H9 (cell line): ENCODE measurements around the gene TNIP1. TPM values are rescaled to one million over a fixed set of nuclear protein-coding genes. Genes with fewer than 3 reads are reported as not detected.

Experiments
- DNase-seq: peaks from one replicate; pipeline ENCODE4 v3.0.0-alpha.2; 2017
- H2AFZ ChIP-seq: one replicate; pipeline ENCODE4 v1.6.1; 2013; ENCODE audit warnings: mild to moderate bottlenecking, low read length, control low read depth, moderate library complexity
- H2AK5ac ChIP-seq: 2 replicates; pipeline ENCODE4 v1.6.1; 2013; ENCODE audit warnings: low read length, control low read depth, mixed read lengths; ENCODE audit not compliant: insufficient read length
- H2BK120ac ChIP-seq: one replicate; pipeline ENCODE4 v1.6.1; 2013; ENCODE audit warnings: low read depth, mild to moderate bottlenecking, low read length, control low read depth, inconsistent platforms; ENCODE audit not compliant: poor library complexity, severe bottlenecking
- H2BK12ac ChIP-seq: 2 replicates; pipeline ENCODE4 v1.6.1; 2013; ENCODE audit warnings: low read length, control low read depth, mixed read lengths, low read depth; ENCODE audit not compliant: insufficient read length
- H2BK15ac ChIP-seq: 2 replicates; pipeline ENCODE4 v1.6.1; 2013; ENCODE audit warnings: low read depth, low read length, control low read depth
- H2BK20ac ChIP-seq: one replicate; pipeline ENCODE4 v1.6.1; 2013; ENCODE audit warnings: low read depth, mild to moderate bottlenecking, low read length, control low read depth, inconsistent platforms; ENCODE audit not compliant: poor library complexity, severe bottlenecking
- H2BK5ac ChIP-seq: 2 replicates; pipeline ENCODE4 v1.6.1; 2013; ENCODE audit warnings: low read length, control low read depth, mixed read lengths; ENCODE audit not compliant: insufficient read length
- H3K14ac ChIP-seq: 2 replicates; pipeline ENCODE4 v1.6.1; 2013; ENCODE audit warnings: low read length, control low read depth; ENCODE audit not compliant: insufficient read depth
- H3K18ac ChIP-seq: 2 replicates; pipeline ENCODE4 v1.6.1; 2013; ENCODE audit warnings: low read depth, mild to moderate bottlenecking, mixed read lengths, low read length, control low read depth; ENCODE audit not compliant: insufficient read length
- H3K23ac ChIP-seq: 2 replicates; pipeline ENCODE4 v1.6.1; 2013; ENCODE audit warnings: low read length, control low read depth, mixed read lengths, low read depth; ENCODE audit not compliant: insufficient read length
- H3K23me2 ChIP-seq: 2 replicates; pipeline ENCODE4 v1.6.1; 2013; ENCODE audit warnings: low read depth, mild to moderate bottlenecking, mixed read lengths, low read length, control low read depth; ENCODE audit not compliant: insufficient read length, poor library complexity, severe bottlenecking
- H3K27ac ChIP-seq: 2 replicates; pipeline ENCODE4 v1.5.1; 2013; ENCODE audit warnings: low read length, control low read depth, mixed read lengths, low read depth; ENCODE audit not compliant: insufficient read length
- H3K27me3 ChIP-seq: 2 replicates; pipeline ENCODE4 v1.6.1; 2013; ENCODE audit warnings: low read length, control low read depth, inconsistent platforms; ENCODE audit not compliant: insufficient read depth
- H3K4ac ChIP-seq: 2 replicates; pipeline ENCODE4 v1.6.1; 2013; ENCODE audit warnings: low read depth, mild to moderate bottlenecking, control low read depth, inconsistent platforms, low read length, moderate library complexity
- H3K4me1 ChIP-seq: 2 replicates; pipeline ENCODE4 v1.6.1; 2013; ENCODE audit warnings: low read length, control low read depth, inconsistent platforms; ENCODE audit not compliant: insufficient read depth
- H3K4me2 ChIP-seq: 2 replicates; pipeline ENCODE4 v1.6.1; 2013; ENCODE audit warnings: low read length, control low read depth, mixed read lengths; ENCODE audit not compliant: insufficient read length, insufficient read depth
- H3K56ac ChIP-seq: 2 replicates; pipeline ENCODE4 v1.6.1; 2013; ENCODE audit warnings: low read depth, mild to moderate bottlenecking, mixed read lengths, low read length, control low read depth; ENCODE audit not compliant: insufficient read length
- H3K79me1 ChIP-seq: 2 replicates; pipeline ENCODE4 v1.6.1; 2013; ENCODE audit warnings: low read depth, mild to moderate bottlenecking, moderate library complexity, low read length, control low read depth, inconsistent platforms; ENCODE audit not compliant: insufficient read depth, poor library complexity, severe bottlenecking
- H3K79me2 ChIP-seq: 2 replicates; pipeline ENCODE4 v1.6.1; 2013; ENCODE audit warnings: low read length, control low read depth, inconsistent platforms; ENCODE audit not compliant: insufficient read depth
- H3K9ac ChIP-seq: 2 replicates; pipeline ENCODE4 v1.6.1; 2013; ENCODE audit warnings: low read length, control low read depth, mixed read lengths; ENCODE audit not compliant: insufficient read length; ENCODE audit errors: extremely low read depth
- H3K9me3 ChIP-seq: one replicate; pipeline ENCODE4 v1.6.1; 2013; ENCODE audit warnings: low read depth, low read length, inconsistent platforms; ENCODE audit not compliant: control insufficient read depth
- H3T11ph ChIP-seq: one replicate; pipeline ENCODE4 v1.6.1; 2013; ENCODE audit warnings: mild to moderate bottlenecking, low read length, control low read depth, inconsistent platforms
- H4K20me1 ChIP-seq: one replicate; pipeline ENCODE4 v1.6.1; 2013; ENCODE audit not compliant: control insufficient read depth, insufficient read length, insufficient read depth
- H4K5ac ChIP-seq: 2 replicates; pipeline ENCODE4 v1.6.1; 2013; ENCODE audit warnings: low read depth, mild to moderate bottlenecking, mixed read lengths, low read length, control low read depth; ENCODE audit not compliant: insufficient read length
- H4K8ac ChIP-seq: replicated peaks from 2 replicates; pipeline ENCODE4 v1.6.1; 2013; ENCODE audit warnings: low read length, control low read depth, mixed read lengths, low read depth; ENCODE audit not compliant: insufficient read length
- H4K91ac ChIP-seq: 2 replicates; pipeline ENCODE4 v1.6.1; 2013; ENCODE audit warnings: low read depth, mild to moderate bottlenecking, moderate library complexity, mixed read lengths, low read length, control low read depth; ENCODE audit not compliant: insufficient read length
- H3K27ac Mint-ChIP-seq, 3 experiments: 2 replicates in 2 of 3; 3 replicates in 1 of 3; pipeline ENCODE4 v1.8.0; 2020 to 2021; ENCODE audit warnings: mixed read lengths in 3 of 3, mild to moderate bottlenecking in 1 of 3, moderate library complexity in 1 of 3
- H3K27me3 Mint-ChIP-seq: 2 replicates; pipeline ENCODE4 v1.8.0; 2021; ENCODE audit warnings: low read depth, mild to moderate bottlenecking, moderate library complexity, mixed read lengths
- H3K36me3 Mint-ChIP-seq, 3 experiments: 2 replicates in 2 of 3; 3 replicates in 1 of 3; pipeline ENCODE4 v1.8.0; 2020 to 2021; ENCODE audit warnings: low read depth in 3 of 3, mixed read lengths in 3 of 3; ENCODE audit not compliant: insufficient read depth in 1 of 3
- H3K4me1 Mint-ChIP-seq, 2 experiments: 2 replicates each; pipeline ENCODE4 v1.8.0; 2020; ENCODE audit warnings: mixed read lengths in 2 of 2
- H3K4me3 Mint-ChIP-seq, 2 experiments: 2 replicates in 1 of 2; 3 replicates in 1 of 2; pipeline ENCODE4 v1.8.0; 2020 to 2021; ENCODE audit warnings: mild to moderate bottlenecking in 2 of 2, mixed read lengths in 2 of 2, moderate library complexity in 1 of 2
- H3K9me3 Mint-ChIP-seq, 2 experiments: 2 replicates in 1 of 2; 3 replicates in 1 of 2; pipeline ENCODE4 v1.8.0; 2020; ENCODE audit warnings: mild to moderate bottlenecking in 2 of 2, mixed read lengths in 2 of 2, moderate library complexity in 1 of 2
- WGBS: extraction: QIAGEN DNeasy Blood & Tissue Kit; methylation state at CpG from one replicate; pipeline ENCODE4 v1.1.7; 2013; ENCODE audit warnings: missing lambda C conversion rate, low lambda C conversion rate, mixed read lengths; ENCODE audit not compliant: insufficient read length; ENCODE audit errors: extremely low coverage; 5-methylcytosine and 5-hydroxymethylcytosine counted together
- total RNA-seq: library from RNA; stranded (reverse); gene quantifications from 2 replicates; pipeline ENCODE4 v1.2.1, GENCODE V29; 2021
- TF ChIP-seq, protein P1 (sequence below): fragments of 200-600 bp; sonication (generic); conservative IDR thresholded peaks from 3 replicates; pipeline ENCODE4 v1.8.0; 2021; ENCODE audit warnings: antibody characterized with exemption, mild to moderate bottlenecking

The TNIP1 gene
- total RNA-seq, 1 experiment from 2014 or later, result 40.8 TPM

DNA sequence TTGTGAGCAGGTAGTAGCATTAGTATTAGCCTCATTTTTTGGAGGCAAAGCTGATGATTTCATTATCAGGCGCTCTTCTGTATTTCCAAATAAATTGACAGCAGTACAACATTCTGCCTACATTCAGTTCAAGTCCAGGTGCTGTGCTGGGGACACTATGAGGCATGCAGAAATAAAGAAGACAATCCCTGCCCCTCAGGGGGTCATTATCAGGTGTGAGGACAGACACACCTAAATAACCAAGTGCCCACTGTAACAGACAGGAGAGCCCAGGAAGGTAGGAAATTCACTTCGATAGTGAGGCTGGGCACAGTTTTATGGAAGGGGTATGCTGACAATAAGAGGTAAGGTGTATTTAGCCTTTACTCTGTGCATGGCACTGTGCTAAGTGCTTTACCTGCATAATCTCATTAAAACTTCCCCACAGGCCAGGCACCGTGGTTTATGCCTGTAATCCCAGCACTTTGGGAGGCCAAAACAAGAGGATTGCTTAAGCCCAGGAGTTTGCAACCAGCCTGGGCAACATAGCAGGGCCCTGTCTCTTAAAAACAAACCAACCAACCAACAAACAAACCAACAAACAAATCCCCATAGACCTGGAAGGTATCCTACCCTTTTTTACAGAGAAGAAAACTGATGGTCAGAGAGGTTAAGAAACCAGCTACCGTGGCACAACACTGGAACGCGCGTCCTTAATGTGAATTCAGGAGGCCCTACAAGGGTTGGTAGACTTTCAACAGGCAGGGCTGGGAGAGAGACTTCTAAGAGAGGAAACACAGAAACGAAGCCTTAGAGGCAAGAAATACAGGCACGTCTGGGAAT, 77.9 kb downstream of the TNIP1 start:
- no peak overlapping the region for H2AFZ ChIP-seq

More for the DNA sequence above, 77.9 kb downstream of the TNIP1 start:
- H3K79me1 ChIP-seq, result no peaks in the 10 kb centered on the region
- no peak overlapping the region for H4K8ac ChIP-seq
- no peak overlapping the region for H3K23ac ChIP-seq
- no peak overlapping the region for H2BK5ac ChIP-seq
- H2BK12ac ChIP-seq, result no peak overlapping the region
- H3K9me3 ChIP-seq, result no peaks in the 10 kb centered on the region
- no peaks in the 10 kb centered on the region; a peak in 1 of 7 replicates for H3K36me3 Mint-ChIP-seq
- peaks cover 3% of the 10 kb centered on the region for H3K27me3 Mint-ChIP-seq
- no peak overlapping the region for H2BK20ac ChIP-seq
- H3K4me3 Mint-ChIP-seq, result no peak overlapping the region; a peak in 1 of 5 replicates
- no peaks in the 10 kb centered on the region for H4K20me1 ChIP-seq
- no peak overlapping the region for H3K9ac ChIP-seq
- TF ChIP-seq, protein P1, sequence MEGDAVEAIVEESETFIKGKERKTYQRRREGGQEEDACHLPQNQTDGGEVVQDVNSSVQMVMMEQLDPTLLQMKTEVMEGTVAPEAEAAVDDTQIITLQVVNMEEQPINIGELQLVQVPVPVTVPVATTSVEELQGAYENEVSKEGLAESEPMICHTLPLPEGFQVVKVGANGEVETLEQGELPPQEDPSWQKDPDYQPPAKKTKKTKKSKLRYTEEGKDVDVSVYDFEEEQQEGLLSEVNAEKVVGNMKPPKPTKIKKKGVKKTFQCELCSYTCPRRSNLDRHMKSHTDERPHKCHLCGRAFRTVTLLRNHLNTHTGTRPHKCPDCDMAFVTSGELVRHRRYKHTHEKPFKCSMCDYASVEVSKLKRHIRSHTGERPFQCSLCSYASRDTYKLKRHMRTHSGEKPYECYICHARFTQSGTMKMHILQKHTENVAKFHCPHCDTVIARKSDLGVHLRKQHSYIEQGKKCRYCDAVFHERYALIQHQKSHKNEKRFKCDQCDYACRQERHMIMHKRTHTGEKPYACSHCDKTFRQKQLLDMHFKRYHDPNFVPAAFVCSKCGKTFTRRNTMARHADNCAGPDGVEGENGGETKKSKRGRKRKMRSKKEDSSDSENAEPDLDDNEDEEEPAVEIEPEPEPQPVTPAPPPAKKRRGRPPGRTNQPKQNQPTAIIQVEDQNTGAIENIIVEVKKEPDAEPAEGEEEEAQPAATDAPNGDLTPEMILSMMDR, result no peak
- H2BK15ac ChIP-seq, result no peak overlapping the region
- no peak overlapping the region for H3T11ph ChIP-seq
- H3K4ac ChIP-seq, result no peak overlapping the region
- no peak overlapping the region for H3K27ac ChIP-seq
- no peak overlapping the region for H2AK5ac ChIP-seq
- H3K4me1 ChIP-seq, result no peaks in the 10 kb centered on the region
- H2BK120ac ChIP-seq, result no peak overlapping the region
- no CpG with 5 or more reads among the region's 9 CpGs for WGBS
- H3K18ac ChIP-seq, result no peak overlapping the region
- H3K14ac ChIP-seq, result no peak overlapping the region
- H3K4me1 Mint-ChIP-seq, result peaks cover 7 to 8% of the 10 kb centered on the region in 2 experiments
- no peak overlapping the region for H3K56ac ChIP-seq
- no peaks in the 10 kb centered on the region for H3K79me2 ChIP-seq
- H3K27me3 ChIP-seq, result no peaks in the 10 kb centered on the region
- H4K91ac ChIP-seq, result no peak overlapping the region
- H3K27ac Mint-ChIP-seq, result peak overlapping the region in 1 of 3 experiments; percentile 2; a peak in 1 of 7 replicates
- H3K23me2 ChIP-seq, result no peaks in the 10 kb centered on the region
- no peaks in the 10 kb centered on the region for H3K9me3 Mint-ChIP-seq
- no peak overlapping the region for H3K4me2 ChIP-seq
- H4K5ac ChIP-seq, result no peak overlapping the region
- DNase-seq, result peak; percentile 16
